Mammary epithelial cell (primary cell): Measurements from ENCODE around the gene UBR1.

Experiments
- CTCF ChIP-seq, 2 donors: IDR thresholded peaks in 1 of 2; conservative IDR thresholded peaks in 1 of 2; 2 replicates each; pipeline ENCODE4 v1.5.1; 2011 to 2012; ENCODE audit warnings: inconsistent platforms in 2 of 2, low read length in 2 of 2, mild to moderate bottlenecking in 2 of 2, control low read depth in 1 of 2, low read depth in 1 of 2; ENCODE audit not compliant: insufficient read depth in 1 of 2; ENCODE audit errors: extremely low read depth in 1 of 2
- EZH2 ChIP-seq: IDR thresholded peaks from 2 replicates; pipeline ENCODE4 v1.6.1; 2012; ENCODE audit warnings: low read length, inconsistent platforms, borderline replicate concordance

GRCh38 chr15:42908538-42908937 is 197.3 kb downstream of the UBR1 start:
- no peak for TF ChIP-seq EZH2
- TF ChIP-seq CTCF (conservative IDR thresholded peaks at IDR 0.05 in 1 of 2, IDR thresholded peaks at IDR 0.05 in 1 of 2; ENCODE audit: extremely low read depth in 1 of 2, insufficient read depth in 1 of 2, low read depth in 1 of 2, low read length in 2 of 2) = no peak
